ENCODE data around the gene THUMPD3. TPM values are rescaled to one million over a fixed set of nuclear protein-coding genes. Genes with fewer than 3 reads are reported as not detected.

The THUMPD3 gene
- total RNA-seq, 4 donors from 2014 or later: 13.3 to 48.9 (median 25.0) TPM

- no peak for TF ChIP-seq POLR2A (IDR thresholded peaks at IDR 0.05)
- no peak for TF ChIP-seq CTCF (IDR thresholded peaks at IDR 0.05)
- H3K27ac ChIP-seq: peak overlapping the region in 1 of 2 donors; percentile 26
- H3K4me3 ChIP-seq: no peak overlapping the region
- intact Hi-C loops (cut with DNase I; ENCODE audit: low total_unique reads): no loop called here
- no peaks in the 10 kb centered on the region for H3K36me3 ChIP-seq
- H3K4me1 ChIP-seq: peaks cover 14 to 23% of the 10 kb centered on the region in 2 donors
- no peaks in the 10 kb centered on the region for H3K9me3 ChIP-seq
- DNase-seq: no peak
- H3K27me3 ChIP-seq: no peaks in the 10 kb centered on the region
Measured at GRCh38 chr3:9401986-9402385, 39.1 kb downstream of the THUMPD3 start.

GRCh38 chr3:9402410-9403228 lies 39.8 kb downstream of the THUMPD3 start:
- no peaks in the 10 kb centered on the region for H3K9me3 ChIP-seq
- H3K4me3 ChIP-seq: peak overlapping the region in 1 of 2 donors; percentile 0
- H3K27me3 ChIP-seq: no peaks in the 10 kb centered on the region
- peak overlapping the region; percentile 7 to 26 for H3K27ac ChIP-seq
- H3K4me1 ChIP-seq: peaks cover 14 to 26% of the 10 kb centered on the region in 2 donors
- TF ChIP-seq CTCF (IDR thresholded peaks at IDR 0.05) (no peak), POLR2A (IDR thresholded peaks at IDR 0.05) (no peak)
- DNase-seq: no peak
- intact Hi-C loops (cut with DNase I; ENCODE audit: low total_unique reads): no loop called here
- no peaks in the 10 kb centered on the region for H3K36me3 ChIP-seq

- Histone ChIP-seq H3K27ac (peak overlapping the region in 1 of 2 donors; percentile 11), H3K4me3 (no peak overlapping the region), H3K36me3 (no peaks in the 10 kb centered on the region), H3K9me3 (no peaks in the 10 kb centered on the region), H3K27me3 (no peaks in the 10 kb centered on the region), H3K4me1 (peaks cover 22 to 27% of the 10 kb centered on the region in 2 donors)
- no peak for DNase-seq
- intact Hi-C loops (cut with DNase I; ENCODE audit: low total_unique reads): no loop called here
- TF ChIP-seq CTCF (IDR thresholded peaks at IDR 0.05) (no peak), POLR2A (IDR thresholded peaks at IDR 0.05) (no peak)
Measured at GRCh38 chr3:9403463-9403862, 40.6 kb downstream of the THUMPD3 start.

GRCh38 chr3:9404680-9405079 lies 41.8 kb downstream of the THUMPD3 start:
- Histone ChIP-seq H3K4me1 (peaks cover 27% of the 10 kb centered on the region in 2 donors), H3K9me3 (no peaks in the 10 kb centered on the region), H3K36me3 (no peaks in the 10 kb centered on the region), H3K27ac (peak overlapping the region in 1 of 2 donors; percentile 25), H3K27me3 (no peaks in the 10 kb centered on the region), H3K4me3 (no peak overlapping the region)
- TF ChIP-seq CTCF (IDR thresholded peaks at IDR 0.05): no peak
- TF ChIP-seq POLR2A (IDR thresholded peaks at IDR 0.05): no peak
- no peak for DNase-seq
- intact Hi-C loops (cut with DNase I; ENCODE audit: low total_unique reads): no loop called here

GRCh38 chr3:9405756-9406155 lies 42.9 kb downstream of the THUMPD3 start:
- TF ChIP-seq CTCF (IDR thresholded peaks at IDR 0.05) (no peak), POLR2A (IDR thresholded peaks at IDR 0.05) (no peak)
- Histone ChIP-seq H3K9me3 (no peaks in the 10 kb centered on the region), H3K27ac (no peak overlapping the region), H3K36me3 (no peaks in the 10 kb centered on the region), H3K4me1 (peaks cover 27 to 28% of the 10 kb centered on the region in 2 donors), H3K27me3 (no peaks in the 10 kb centered on the region), H3K4me3 (no peak overlapping the region)
- DNase-seq: no peak
- intact Hi-C loops (cut with DNase I; ENCODE audit: low total_unique reads): no loop called here
